HL-60 (cell line): ENCODE results near the gene MYO10.
A peak's percentile ranks its signal among the peaks of the same experiment; 100 is the strongest.

Experiments
- DNase-seq, 2 experiments: peaks; one replicate each; pipeline ENCODE4 v3.0.0-alpha.2; 2010 to 2020; ENCODE audit warnings: low read depth in 1 of 2, low spot score in 1 of 2
- H3K27ac ChIP-seq: fragments of 250-450 bp; sonication (Bioruptor Pico); replicated peaks from 2 replicates; pipeline ENCODE4 v1.5.1; 2020; ENCODE audit warnings: mild to moderate bottlenecking, moderate library complexity
- H3K27me3 ChIP-seq: fragments of 250-450 bp; sonication (Bioruptor Pico); 2 replicates; pipeline ENCODE4 v1.5.1; 2021; ENCODE audit warnings: mild to moderate bottlenecking, moderate library complexity; ENCODE audit not compliant: insufficient read depth, poor library complexity, severe bottlenecking
- H3K4me3 ChIP-seq: replicated peaks from 2 replicates; pipeline ENCODE4 v1.5.1; 2011; ENCODE audit warnings: mild to moderate bottlenecking, control low read depth, low read length; ENCODE audit not compliant: insufficient read depth
- GABPA ChIP-seq: IDR thresholded peaks from 2 replicates; pipeline ENCODE4 v1.6.1; 2012; ENCODE audit warnings: low read depth
- POLR2AphosphoS5 ChIP-seq: IDR thresholded peaks from 2 replicates; pipeline ENCODE4 v1.6.1; 2012; ENCODE audit warnings: low read depth
- SPI1 ChIP-seq: IDR thresholded peaks from 2 replicates; pipeline ENCODE4 v1.6.1; 2012; ENCODE audit warnings: low read depth, mild to moderate bottlenecking, borderline replicate concordance
- TF ChIP-seq, protein P1 (sequence below): IDR thresholded peaks from 2 replicates; pipeline ENCODE4 v1.6.1; 2012; ENCODE audit warnings: low read depth; ENCODE audit not compliant: insufficient replicate concordance
- TF ChIP-seq, protein P2 (sequence below): IDR thresholded peaks from one replicate; pipeline ENCODE4 v1.5.1; 2011; ENCODE audit warnings: low read length, control low read depth, inconsistent platforms; ENCODE audit not compliant: insufficient read depth

The MYO10 gene

DNA sequence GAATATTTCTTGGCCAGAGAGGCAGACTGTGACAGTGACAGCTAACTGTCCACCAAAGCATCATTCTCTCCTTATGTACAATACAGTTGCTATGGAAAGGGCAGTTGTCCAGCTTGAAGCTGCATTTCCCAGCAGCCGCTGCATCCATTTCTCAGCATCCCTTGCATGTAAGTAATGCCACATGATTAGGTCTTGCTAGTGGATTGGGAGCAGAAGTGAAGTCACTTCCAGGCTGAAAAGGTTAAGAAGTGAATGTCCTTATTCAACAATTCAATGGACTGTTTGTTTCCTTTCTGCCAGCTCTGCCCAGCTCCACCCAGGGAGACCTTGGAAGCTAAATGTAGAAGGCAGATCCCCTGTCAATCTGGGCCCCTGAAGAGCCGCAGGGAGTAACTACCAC is 293.2 kb downstream of the MYO10 start:
- Histone ChIP-seq H3K27me3 (no peaks in the 10 kb centered on the region), H3K4me3 (no peak overlapping the region), H3K27ac (no peak overlapping the region)
- TF ChIP-seq SPI1 (no peak), POLR2AphosphoS5 (no peak), GABPA (no peak)
- TF ChIP-seq, protein P1, sequence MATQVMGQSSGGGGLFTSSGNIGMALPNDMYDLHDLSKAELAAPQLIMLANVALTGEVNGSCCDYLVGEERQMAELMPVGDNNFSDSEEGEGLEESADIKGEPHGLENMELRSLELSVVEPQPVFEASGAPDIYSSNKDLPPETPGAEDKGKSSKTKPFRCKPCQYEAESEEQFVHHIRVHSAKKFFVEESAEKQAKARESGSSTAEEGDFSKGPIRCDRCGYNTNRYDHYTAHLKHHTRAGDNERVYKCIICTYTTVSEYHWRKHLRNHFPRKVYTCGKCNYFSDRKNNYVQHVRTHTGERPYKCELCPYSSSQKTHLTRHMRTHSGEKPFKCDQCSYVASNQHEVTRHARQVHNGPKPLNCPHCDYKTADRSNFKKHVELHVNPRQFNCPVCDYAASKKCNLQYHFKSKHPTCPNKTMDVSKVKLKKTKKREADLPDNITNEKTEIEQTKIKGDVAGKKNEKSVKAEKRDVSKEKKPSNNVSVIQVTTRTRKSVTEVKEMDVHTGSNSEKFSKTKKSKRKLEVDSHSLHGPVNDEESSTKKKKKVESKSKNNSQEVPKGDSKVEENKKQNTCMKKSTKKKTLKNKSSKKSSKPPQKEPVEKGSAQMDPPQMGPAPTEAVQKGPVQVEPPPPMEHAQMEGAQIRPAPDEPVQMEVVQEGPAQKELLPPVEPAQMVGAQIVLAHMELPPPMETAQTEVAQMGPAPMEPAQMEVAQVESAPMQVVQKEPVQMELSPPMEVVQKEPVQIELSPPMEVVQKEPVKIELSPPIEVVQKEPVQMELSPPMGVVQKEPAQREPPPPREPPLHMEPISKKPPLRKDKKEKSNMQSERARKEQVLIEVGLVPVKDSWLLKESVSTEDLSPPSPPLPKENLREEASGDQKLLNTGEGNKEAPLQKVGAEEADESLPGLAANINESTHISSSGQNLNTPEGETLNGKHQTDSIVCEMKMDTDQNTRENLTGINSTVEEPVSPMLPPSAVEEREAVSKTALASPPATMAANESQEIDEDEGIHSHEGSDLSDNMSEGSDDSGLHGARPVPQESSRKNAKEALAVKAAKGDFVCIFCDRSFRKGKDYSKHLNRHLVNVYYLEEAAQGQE, result no peak
- TF ChIP-seq, protein P2, sequence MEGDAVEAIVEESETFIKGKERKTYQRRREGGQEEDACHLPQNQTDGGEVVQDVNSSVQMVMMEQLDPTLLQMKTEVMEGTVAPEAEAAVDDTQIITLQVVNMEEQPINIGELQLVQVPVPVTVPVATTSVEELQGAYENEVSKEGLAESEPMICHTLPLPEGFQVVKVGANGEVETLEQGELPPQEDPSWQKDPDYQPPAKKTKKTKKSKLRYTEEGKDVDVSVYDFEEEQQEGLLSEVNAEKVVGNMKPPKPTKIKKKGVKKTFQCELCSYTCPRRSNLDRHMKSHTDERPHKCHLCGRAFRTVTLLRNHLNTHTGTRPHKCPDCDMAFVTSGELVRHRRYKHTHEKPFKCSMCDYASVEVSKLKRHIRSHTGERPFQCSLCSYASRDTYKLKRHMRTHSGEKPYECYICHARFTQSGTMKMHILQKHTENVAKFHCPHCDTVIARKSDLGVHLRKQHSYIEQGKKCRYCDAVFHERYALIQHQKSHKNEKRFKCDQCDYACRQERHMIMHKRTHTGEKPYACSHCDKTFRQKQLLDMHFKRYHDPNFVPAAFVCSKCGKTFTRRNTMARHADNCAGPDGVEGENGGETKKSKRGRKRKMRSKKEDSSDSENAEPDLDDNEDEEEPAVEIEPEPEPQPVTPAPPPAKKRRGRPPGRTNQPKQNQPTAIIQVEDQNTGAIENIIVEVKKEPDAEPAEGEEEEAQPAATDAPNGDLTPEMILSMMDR, result no peak
- no peak for DNase-seq

GRCh38 chr5:16639206-16639605 is 296.9 kb downstream of the MYO10 start:
- DNase-seq, result no peak
- Histone ChIP-seq H3K4me3 (no peak overlapping the region), H3K27ac (no peak overlapping the region), H3K27me3 (no peaks in the 10 kb centered on the region)
- TF ChIP-seq GABPA, result no peak
- no peak for TF ChIP-seq POLR2AphosphoS5
- TF ChIP-seq SPI1, result no peak
- TF ChIP-seq, protein P1, result no peak
- TF ChIP-seq, protein P2, result no peak

DNA sequence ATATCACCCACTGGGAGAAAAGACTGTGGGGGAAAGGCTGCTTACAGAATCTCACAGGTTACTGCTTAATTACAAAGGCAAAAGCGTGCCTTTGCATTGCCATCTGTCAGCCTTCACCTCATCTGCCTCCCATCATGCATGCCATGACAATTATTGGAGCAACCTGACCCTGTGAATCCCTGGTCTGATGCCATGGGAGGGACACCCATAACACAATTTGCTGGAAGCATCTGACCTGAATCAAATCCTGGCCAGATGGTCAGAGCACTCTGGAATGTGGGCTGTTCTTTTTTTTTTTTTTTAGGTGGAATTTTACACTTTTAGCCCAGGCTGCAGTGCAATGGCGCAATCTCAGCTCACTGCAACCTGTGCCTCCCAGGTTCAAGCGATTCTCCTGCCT is 307.7 kb downstream of the MYO10 start:
- H3K4me3 ChIP-seq, result no peak overlapping the region
- no peaks in the 10 kb centered on the region for H3K27me3 ChIP-seq
- TF ChIP-seq, protein P2, result no peak
- TF ChIP-seq GABPA (no peak), POLR2AphosphoS5 (no peak), SPI1 (no peak)
- TF ChIP-seq, protein P1, result no peak
- no peak for DNase-seq
- peak overlapping the region; percentile 78 for H3K27ac ChIP-seq
